Neutrophil (primary cell): ENCODE data around the gene CFAP157.

Source experiments
- H3K27ac ChIP-seq: fragments of 200-600 bp; sonication (generic); 2 replicates; pipeline ENCODE4 v1.5.1; 2016; ENCODE audit warnings: mild to moderate bottlenecking, moderate library complexity
- H3K27me3 ChIP-seq: fragments of 200-600 bp; sonication (generic); 2 replicates; pipeline ENCODE4 v1.6.0; 2016; ENCODE audit warnings: mild to moderate bottlenecking
- H3K36me3 ChIP-seq: fragments of 200-600 bp; sonication (generic); 2 replicates; pipeline ENCODE4 v1.5.1; 2017
- H3K4me1 ChIP-seq, 2 experiments: fragments of 200-600 bp in 1 of 2; sonication (generic) in 1 of 2; 1 replicate in 1 of 2; 2 replicates in 1 of 2; pipeline versions ENCODE4 v1.5.1 to v1.6.1; 2013 to 2016; ENCODE audit warnings: low read depth in 1 of 2, low read length in 1 of 2, mild to moderate bottlenecking in 1 of 2, moderate library complexity in 1 of 2; ENCODE audit not compliant: control insufficient read depth in 1 of 2, insufficient read depth in 1 of 2
- H3K4me3 ChIP-seq, 2 experiments: fragments of 200-600 bp in 1 of 2; sonication (generic) in 1 of 2; 1 replicate in 1 of 2; 2 replicates in 1 of 2; pipeline ENCODE4 v1.5.1; 2013 to 2016; ENCODE audit warnings: low read depth in 1 of 2, low read length in 1 of 2, mild to moderate bottlenecking in 1 of 2, moderate library complexity in 1 of 2
- H3K9me3 ChIP-seq: fragments of 200-600 bp; sonication (generic); 2 replicates; pipeline ENCODE4 v1.5.1; 2016
- CTCF ChIP-seq: fragments of 200-600 bp; sonication (generic); IDR thresholded peaks from 2 replicates; pipeline ENCODE4 v1.5.1; 2016; ENCODE audit warnings: antibody characterized with exemption

CFAP157 gene

GRCh38 chr9:127761061-127761460 lies 54.3 kb downstream of the CFAP157 start:
- Histone ChIP-seq H3K36me3 (peaks cover 74% of the 10 kb centered on the region), H3K27me3 (no peaks in the 10 kb centered on the region), H3K9me3 (no peaks in the 10 kb centered on the region), H3K4me1 (peaks cover 27 to 28% of the 10 kb centered on the region in 2 experiments), H3K4me3 (no peak overlapping the region), H3K27ac (peak overlapping the region; percentile 77)
- no peak for TF ChIP-seq CTCF

GRCh38 chr9:127761491-127761956 lies 54.7 kb downstream of the CFAP157 start:
- Histone ChIP-seq H3K27me3 (no peaks in the 10 kb centered on the region), H3K36me3 (peaks cover 79% of the 10 kb centered on the region), H3K9me3 (no peaks in the 10 kb centered on the region), H3K4me3 (peak overlapping the region in 1 of 2 experiments; percentile 18), H3K27ac (peak overlapping the region; percentile 77), H3K4me1 (peaks cover 27 to 28% of the 10 kb centered on the region in 2 experiments)
- no peak for TF ChIP-seq CTCF

GRCh38 chr9:127762111-127762676 lies 55.4 kb downstream of the CFAP157 start:
- Histone ChIP-seq H3K9me3 (no peaks in the 10 kb centered on the region), H3K36me3 (peaks cover 83% of the 10 kb centered on the region), H3K27ac (peak overlapping the region; percentile 77), H3K4me3 (peak overlapping the region; percentile 18 to 33), H3K4me1 (peaks cover 28 to 32% of the 10 kb centered on the region in 2 experiments), H3K27me3 (no peaks in the 10 kb centered on the region)
- no peak for TF ChIP-seq CTCF

- no peak overlapping the region for H3K4me3 ChIP-seq
- H3K4me1 ChIP-seq = peaks cover 45 to 49% of the 10 kb centered on the region in 2 experiments
- no peaks in the 10 kb centered on the region for H3K9me3 ChIP-seq
- no peaks in the 10 kb centered on the region for H3K27me3 ChIP-seq
- H3K27ac ChIP-seq = peak overlapping the region; percentile 57
- H3K36me3 ChIP-seq = peaks cover 83% of the 10 kb centered on the region
- peak; percentile 53 for TF ChIP-seq CTCF
These were observed 57.2 kb downstream of the CFAP157 start for GRCh38 chr9:127763918-127764384.

GRCh38 chr9:127765418-127765817 lies 58.6 kb downstream of the CFAP157 start:
- Histone ChIP-seq H3K27ac (peak overlapping the region; percentile 34), H3K4me3 (no peak overlapping the region), H3K36me3 (peaks cover 77% of the 10 kb centered on the region), H3K27me3 (no peaks in the 10 kb centered on the region), H3K9me3 (no peaks in the 10 kb centered on the region), H3K4me1 (peaks cover 60 to 64% of the 10 kb centered on the region in 2 experiments)
- no peak for TF ChIP-seq CTCF
